Ovary (tissue), 9 donors: ENCODE measurements around the gene ZNF385C. TPM values are rescaled to one million over a fixed set of nuclear protein-coding genes. Genes with fewer than 3 reads are reported as not detected.

Experiments
- DNase-seq, 5 donors: peaks; one replicate each; pipeline ENCODE4 v3.0.0-alpha.2; 2019 to 2020
- H3K27ac ChIP-seq, 2 donors: fragments of 200-600 bp; one replicate each; pipeline versions ENCODE4 v1.5.1 to v1.8.0; 2019 to 2022
- H3K27me3 ChIP-seq: fragments of 200-600 bp; one replicate; pipeline ENCODE4 v1.8.0; 2022
- H3K36me3 ChIP-seq: fragments of 200-600 bp; sonication (generic); one replicate; pipeline ENCODE4 v1.5.1; 2019
- H3K4me1 ChIP-seq: one replicate; pipeline ENCODE4 v1.8.1; 2013; ENCODE audit warnings: mild to moderate bottlenecking, moderate library complexity; ENCODE audit not compliant: insufficient read depth
- H3K4me3 ChIP-seq: fragments of 200-600 bp; sonication (generic); one replicate; pipeline ENCODE4 v1.5.1; 2017
- H3K9me3 ChIP-seq, 2 donors: fragments of 200-600 bp in 1 of 2; sonication (generic) in 1 of 2; one replicate each; pipeline versions ENCODE4 v1.5.1 to v1.8.1; 2013 to 2019; ENCODE audit warnings: mild to moderate bottlenecking in 1 of 2, moderate library complexity in 1 of 2
- EP300 ChIP-seq: sonication (generic); formaldehyde crosslinking; IDR thresholded peaks from one replicate; pipeline ENCODE4 v1.6.1; 2017; ENCODE audit warnings: antibody characterized with exemption
- POLR2A ChIP-seq: fragments of 450-650 bp; IDR thresholded peaks from one replicate; pipeline ENCODE4 v1.6.1; 2017; ENCODE audit warnings: antibody characterized with exemption, mild to moderate bottlenecking, moderate library complexity
- WGBS, 3 donors: extraction: QIAGEN DNeasy Blood & Tissue Kit in 1 of 3; methylation state at CpG; one replicate each; pipeline versions ENCODE4 v1.1.5 to v1.1.7; 2013 to 2017; 5-methylcytosine and 5-hydroxymethylcytosine counted together
- intact Hi-C, 4 donors: fragments of 100-400 bp; cut with DNase I; formaldehyde crosslinking; loops; one replicate each; pipeline versions ENCODE4 v1.11.0 to v1.15.1; 2022 to 2023
- polyA plus RNA-seq, 2 donors: library from polyadenylated mRNA; stranded (reverse); fragments of 200-250 nt in 1 of 2; fragments of 350-450 nt in 1 of 2; fragmentation: Illumina TruSeq in 1 of 2; extraction: RNeasy Lipid Tissue Mini Kit (QIAGEN cat#74804) in 1 of 2; gene quantifications; one replicate each; pipeline ENCODE4 v1.2.3, GENCODE V29; 2013 to 2014
- total RNA-seq, 7 donors: library from RNA; depleted of rRNA in 2 of 7; stranded (reverse); fragments of >200 nt in 2 of 7; fragmentation: NEBNext Ultra II Directional in 3 of 7; extraction: Animal tissue kit (Norgen Biotek cat#: 25700) in 3 of 7; gene quantifications; one replicate each; pipeline versions ENCODE4 v1.1.0 to v1.2.4, GENCODE V29; 2016 to 2023
- TF ChIP-seq, protein P1 (sequence below), 3 donors: fragments of 450-650 bp in 2 of 3; fragments of 200-600 bp in 1 of 3; IDR thresholded peaks; one replicate each; pipeline versions ENCODE4 v1.5.1 to v1.8.0; 2016 to 2022; ENCODE audit warnings: antibody characterized with exemption in 3 of 3, mild to moderate bottlenecking in 1 of 3
- donor health status: DM: no; HTN: no; CAD: no; lungs with moderate emphysema.
- donor health status: DM: no; HTN: no; CAD: no.
- donor health status: Bipolar disorder and iron deficiency.
- donor health status: DM: yes; HTN: yes; CAD: no.
- donor health status: DM: no; HTN: no; CAD: no.
- donor health status: DM: yes; HTN: yes; CAD: no.

The ZNF385C gene
- total and polyA plus RNA-seq, 9 donors, result 0.36 to 3.0 (median 1.7) TPM

DNA sequence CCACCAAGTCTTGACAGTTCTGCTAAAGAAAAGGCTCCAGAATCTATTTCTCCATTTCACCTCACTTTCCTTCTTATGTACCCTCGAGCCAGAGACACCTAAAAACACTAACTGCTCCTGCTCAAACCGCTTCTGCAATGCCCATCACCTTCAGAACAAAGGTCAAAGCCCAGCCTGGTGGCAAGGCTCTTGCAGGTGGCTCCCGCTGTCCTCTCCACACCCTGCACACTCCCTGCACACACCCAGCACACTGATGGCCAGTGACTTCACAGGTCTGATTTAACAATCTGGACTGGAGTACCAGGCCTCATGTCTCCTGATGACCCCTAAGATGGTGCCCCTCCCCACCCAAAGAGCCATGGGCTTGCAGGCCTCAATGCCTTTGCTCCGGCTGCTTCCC, 38.0 kb downstream of the ZNF385C start:
- no peaks in the 10 kb centered on the region for H3K36me3 ChIP-seq
- no peaks in the 10 kb centered on the region for H3K4me1 ChIP-seq
- WGBS, 3 donors, result 85 to 93% (median 92%) methylated on average over 4 of the region's 4 CpGs
- no peak for DNase-seq
- TF ChIP-seq, protein P1, sequence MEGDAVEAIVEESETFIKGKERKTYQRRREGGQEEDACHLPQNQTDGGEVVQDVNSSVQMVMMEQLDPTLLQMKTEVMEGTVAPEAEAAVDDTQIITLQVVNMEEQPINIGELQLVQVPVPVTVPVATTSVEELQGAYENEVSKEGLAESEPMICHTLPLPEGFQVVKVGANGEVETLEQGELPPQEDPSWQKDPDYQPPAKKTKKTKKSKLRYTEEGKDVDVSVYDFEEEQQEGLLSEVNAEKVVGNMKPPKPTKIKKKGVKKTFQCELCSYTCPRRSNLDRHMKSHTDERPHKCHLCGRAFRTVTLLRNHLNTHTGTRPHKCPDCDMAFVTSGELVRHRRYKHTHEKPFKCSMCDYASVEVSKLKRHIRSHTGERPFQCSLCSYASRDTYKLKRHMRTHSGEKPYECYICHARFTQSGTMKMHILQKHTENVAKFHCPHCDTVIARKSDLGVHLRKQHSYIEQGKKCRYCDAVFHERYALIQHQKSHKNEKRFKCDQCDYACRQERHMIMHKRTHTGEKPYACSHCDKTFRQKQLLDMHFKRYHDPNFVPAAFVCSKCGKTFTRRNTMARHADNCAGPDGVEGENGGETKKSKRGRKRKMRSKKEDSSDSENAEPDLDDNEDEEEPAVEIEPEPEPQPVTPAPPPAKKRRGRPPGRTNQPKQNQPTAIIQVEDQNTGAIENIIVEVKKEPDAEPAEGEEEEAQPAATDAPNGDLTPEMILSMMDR (IDR thresholded peaks at IDR 0.05), result no peak
- TF ChIP-seq EP300 (no peak), POLR2A (no peak)
- no peaks in the 10 kb centered on the region for H3K27me3 ChIP-seq
- H3K9me3 ChIP-seq, result no peaks in the 10 kb centered on the region
- H3K27ac ChIP-seq, result no peak overlapping the region
- intact Hi-C loops, result loop anchor here in 1 of 4 donors (5.0 to 10.0 kb wide), 2 partner anchors 55 to 1513 kb away; partner anchors contain the start of gene DHX58
- no peak overlapping the region for H3K4me3 ChIP-seq

- no peaks in the 10 kb centered on the region for H3K27me3 ChIP-seq
- H3K36me3 ChIP-seq, result no peaks in the 10 kb centered on the region
- no peak overlapping the region for H3K4me3 ChIP-seq
- WGBS, 3 donors, result 66 to 75% (median 74%) methylated on average over 4 of the region's 4 CpGs
- no peaks in the 10 kb centered on the region for H3K4me1 ChIP-seq
- TF ChIP-seq, protein P1 (IDR thresholded peaks at IDR 0.05), result no peak
- TF ChIP-seq EP300 (no peak), POLR2A (no peak)
- H3K9me3 ChIP-seq, result no peaks in the 10 kb centered on the region
- DNase-seq, result no peak
- intact Hi-C loops, result loop anchor here in 1 of 4 donors (5.0 to 10.0 kb wide), 2 partner anchors 55 to 1513 kb away; partner anchors contain the start of gene DHX58
- no peak overlapping the region for H3K27ac ChIP-seq
Observed at GRCh38 chr17:42059815-42060214, 38.5 kb downstream of the ZNF385C start.

DNA sequence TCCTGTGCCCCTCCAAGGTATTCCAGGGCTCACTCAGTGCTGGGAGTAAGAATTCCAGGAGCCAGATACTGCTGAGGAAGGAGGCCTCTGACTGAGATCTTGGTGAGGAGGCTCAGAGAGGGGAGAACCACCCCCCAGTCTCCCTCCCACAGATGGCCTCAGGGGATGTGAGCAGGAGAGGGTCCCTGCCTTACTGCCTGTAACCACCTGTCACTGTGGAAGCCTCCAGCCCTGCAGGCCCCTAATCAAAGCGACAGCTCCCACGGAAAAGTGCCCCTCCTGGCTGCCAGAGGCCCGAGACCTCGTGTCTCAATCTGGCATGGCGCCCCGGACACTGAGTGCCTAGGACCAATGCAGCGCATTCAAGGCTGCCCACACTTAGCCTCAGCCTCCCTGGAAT, 40.2 kb downstream of the ZNF385C start:
- intact Hi-C loops, result no loop called here
- 41 to 48% (median 44%) methylated on average over 7 of the region's 7 CpGs for WGBS, 3 donors

DNA sequence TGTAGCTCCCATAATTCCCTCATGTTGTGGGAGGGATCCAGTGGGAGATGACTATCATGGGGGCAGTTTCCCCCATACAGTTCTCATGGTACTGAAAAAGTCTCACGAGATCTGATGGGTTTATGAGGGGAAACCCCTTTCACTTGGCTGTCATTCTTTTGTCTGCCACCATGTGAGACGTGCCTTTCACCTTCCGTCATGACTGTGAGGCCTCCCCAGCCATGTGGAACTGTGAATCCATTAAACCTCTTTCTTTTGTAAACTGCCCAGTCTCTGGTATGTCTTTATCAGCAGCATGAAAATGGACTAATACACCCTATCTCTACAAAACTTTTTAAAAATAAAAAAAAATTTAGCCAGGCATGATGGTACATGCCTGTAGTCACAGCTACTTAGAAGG, 41.6 kb downstream of the ZNF385C start:
- TF ChIP-seq, protein P1 (IDR thresholded peaks at IDR 0.05), result no peak
- TF ChIP-seq EP300, result no peak
- no peak for TF ChIP-seq POLR2A
- Histone ChIP-seq H3K27ac (no peak overlapping the region), H3K4me1 (no peaks in the 10 kb centered on the region), H3K36me3 (no peaks in the 10 kb centered on the region), H3K9me3 (no peaks in the 10 kb centered on the region), H3K4me3 (no peak overlapping the region), H3K27me3 (no peaks in the 10 kb centered on the region)
- WGBS, 3 donors, result 71 to 80% (median 71%) methylated on average over 3 of the region's 3 CpGs
- no peak for DNase-seq
- intact Hi-C loops, result no loop called here

More for the DNA sequence above, 40.2 kb downstream of the ZNF385C start:
- no peak for TF ChIP-seq EP300
- TF ChIP-seq, protein P1 (IDR thresholded peaks at IDR 0.05), result no peak
- no peak for TF ChIP-seq POLR2A
- H3K4me3 ChIP-seq, result no peak overlapping the region
- H3K9me3 ChIP-seq, result no peaks in the 10 kb centered on the region
- no peaks in the 10 kb centered on the region for H3K4me1 ChIP-seq
- no peaks in the 10 kb centered on the region for H3K36me3 ChIP-seq
- no peaks in the 10 kb centered on the region for H3K27me3 ChIP-seq
- H3K27ac ChIP-seq, result no peak overlapping the region
- no peak for DNase-seq
